ENCODE results near the gene SWAP70.

SWAP70 gene

GRCh38 chr11:9745411-9746211 is 81.7 kb downstream of the SWAP70 start:
- H3K27ac ChIP-seq (ENCODE audit: low read depth, low read length), result no peak overlapping the region
- H3K4me3 ChIP-seq (ENCODE audit: low read depth in 1 of 2, low read length in 2 of 2), result no peak overlapping the region
- H3K9ac ChIP-seq (ENCODE audit: low read depth in 1 of 2, low read length in 2 of 2), result no peak overlapping the region
- no peaks in the 10 kb centered on the region for H3K27me3 ChIP-seq (ENCODE audit: control insufficient read depth in 1 of 2, insufficient read depth in 2 of 2, low read length in 2 of 2)
- peaks cover 3 to 14% of the 10 kb centered on the region in 2 donors for H3K4me1 ChIP-seq (ENCODE audit: control insufficient read depth in 1 of 2, insufficient read depth in 2 of 2, low read length in 2 of 2)
- no peaks in the 10 kb centered on the region for H3K9me3 ChIP-seq (ENCODE audit: control insufficient read depth in 1 of 2, low read length in 2 of 2)
- H3K36me3 ChIP-seq (ENCODE audit: control insufficient read depth in 1 of 2, insufficient read depth in 2 of 2, low read length in 2 of 2), result peaks cover 0 to 9% of the 10 kb centered on the region in 2 donors

- peaks cover 0 to 19% of the 10 kb centered on the region in 2 donors for H3K36me3 ChIP-seq (ENCODE audit: control insufficient read depth in 1 of 2, insufficient read depth in 2 of 2, low read length in 2 of 2)
Measured at GRCh38 chr11:9747229-9747628, 83.4 kb downstream of the SWAP70 start.

GRCh38 chr11:9747828-9748227 is 84.0 kb downstream of the SWAP70 start:
- H3K36me3 ChIP-seq (ENCODE audit: control insufficient read depth in 1 of 2, insufficient read depth in 2 of 2, low read length in 2 of 2), result peaks cover 0 to 20% of the 10 kb centered on the region in 2 donors

More at GRCh38 chr11:9747229-9747628, 83.4 kb downstream of the SWAP70 start:
- H3K9ac ChIP-seq (ENCODE audit: low read depth in 1 of 2, low read length in 2 of 2), result no peak overlapping the region
- H3K4me1 ChIP-seq (ENCODE audit: control insufficient read depth in 1 of 2, insufficient read depth in 2 of 2, low read length in 2 of 2), result peaks cover 3 to 11% of the 10 kb centered on the region in 2 donors
- H3K27me3 ChIP-seq (ENCODE audit: control insufficient read depth in 1 of 2, insufficient read depth in 2 of 2, low read length in 2 of 2), result no peaks in the 10 kb centered on the region
- H3K27ac ChIP-seq (ENCODE audit: low read depth, low read length), result no peak overlapping the region
- no peaks in the 10 kb centered on the region for H3K9me3 ChIP-seq (ENCODE audit: control insufficient read depth in 1 of 2, low read length in 2 of 2)
- no peak overlapping the region for H3K4me3 ChIP-seq (ENCODE audit: low read depth in 1 of 2, low read length in 2 of 2)

GRCh38 chr11:9748361-9748970 is 84.6 kb downstream of the SWAP70 start:
- Histone ChIP-seq H3K9me3 (ENCODE audit: control insufficient read depth in 1 of 2, low read length in 2 of 2) (no peaks in the 10 kb centered on the region), H3K27me3 (ENCODE audit: control insufficient read depth in 1 of 2, insufficient read depth in 2 of 2, low read length in 2 of 2) (no peaks in the 10 kb centered on the region), H3K4me1 (ENCODE audit: control insufficient read depth in 1 of 2, insufficient read depth in 2 of 2, low read length in 2 of 2) (peaks cover 3 to 11% of the 10 kb centered on the region in 2 donors), H3K4me3 (ENCODE audit: low read depth in 1 of 2, low read length in 2 of 2) (no peak overlapping the region), H3K9ac (ENCODE audit: low read depth in 1 of 2, low read length in 2 of 2) (peak overlapping the region in 1 of 2 donors; percentile 40), H3K27ac (ENCODE audit: low read depth, low read length) (no peak overlapping the region), H3K36me3 (ENCODE audit: control insufficient read depth in 1 of 2, insufficient read depth in 2 of 2, low read length in 2 of 2) (peaks cover 0 to 20% of the 10 kb centered on the region in 2 donors)

More at GRCh38 chr11:9747828-9748227, 84.0 kb downstream of the SWAP70 start:
- no peak overlapping the region for H3K4me3 ChIP-seq (ENCODE audit: low read depth in 1 of 2, low read length in 2 of 2)
- no peak overlapping the region for H3K9ac ChIP-seq (ENCODE audit: low read depth in 1 of 2, low read length in 2 of 2)
- no peaks in the 10 kb centered on the region for H3K9me3 ChIP-seq (ENCODE audit: control insufficient read depth in 1 of 2, low read length in 2 of 2)
- peaks cover 3 to 11% of the 10 kb centered on the region in 2 donors for H3K4me1 ChIP-seq (ENCODE audit: control insufficient read depth in 1 of 2, insufficient read depth in 2 of 2, low read length in 2 of 2)
- H3K27ac ChIP-seq (ENCODE audit: low read depth, low read length), result no peak overlapping the region
- H3K27me3 ChIP-seq (ENCODE audit: control insufficient read depth in 1 of 2, insufficient read depth in 2 of 2, low read length in 2 of 2), result no peaks in the 10 kb centered on the region

GRCh38 chr11:9750551-9750950 is 86.7 kb downstream of the SWAP70 start:
- H3K27me3 ChIP-seq (ENCODE audit: control insufficient read depth in 1 of 2, insufficient read depth in 2 of 2, low read length in 2 of 2), result no peaks in the 10 kb centered on the region
- H3K27ac ChIP-seq (ENCODE audit: low read depth, low read length), result no peak overlapping the region
- no peaks in the 10 kb centered on the region for H3K9me3 ChIP-seq (ENCODE audit: control insufficient read depth in 1 of 2, low read length in 2 of 2)
- peaks cover 0 to 20% of the 10 kb centered on the region in 2 donors for H3K36me3 ChIP-seq (ENCODE audit: control insufficient read depth in 1 of 2, insufficient read depth in 2 of 2, low read length in 2 of 2)
- no peak overlapping the region for H3K9ac ChIP-seq (ENCODE audit: low read depth in 1 of 2, low read length in 2 of 2)
- H3K4me1 ChIP-seq (ENCODE audit: control insufficient read depth in 1 of 2, insufficient read depth in 2 of 2, low read length in 2 of 2), result peaks cover 3 to 16% of the 10 kb centered on the region in 2 donors
- no peak overlapping the region for H3K4me3 ChIP-seq (ENCODE audit: low read depth in 1 of 2, low read length in 2 of 2)

- Histone ChIP-seq H3K36me3 (ENCODE audit: control insufficient read depth in 1 of 2, insufficient read depth in 2 of 2, low read length in 2 of 2) (peaks cover 0 to 14% of the 10 kb centered on the region in 2 donors), H3K4me1 (ENCODE audit: control insufficient read depth in 1 of 2, insufficient read depth in 2 of 2, low read length in 2 of 2) (peaks cover 14 to 21% of the 10 kb centered on the region in 2 donors), H3K27me3 (ENCODE audit: control insufficient read depth in 1 of 2, insufficient read depth in 2 of 2, low read length in 2 of 2) (no peaks in the 10 kb centered on the region), H3K4me3 (ENCODE audit: low read depth in 1 of 2, low read length in 2 of 2) (no peak overlapping the region), H3K9ac (ENCODE audit: low read depth in 1 of 2, low read length in 2 of 2) (no peak overlapping the region), H3K27ac (ENCODE audit: low read depth, low read length) (no peak overlapping the region), H3K9me3 (ENCODE audit: control insufficient read depth in 1 of 2, low read length in 2 of 2) (no peaks in the 10 kb centered on the region)
Measured at GRCh38 chr11:9752091-9752490, 88.2 kb downstream of the SWAP70 start.

GRCh38 chr11:9753021-9753420 is 89.1 kb downstream of the SWAP70 start:
- Histone ChIP-seq H3K36me3 (ENCODE audit: control insufficient read depth in 1 of 2, insufficient read depth in 2 of 2, low read length in 2 of 2) (peaks cover 0 to 14% of the 10 kb centered on the region in 2 donors), H3K4me1 (ENCODE audit: control insufficient read depth in 1 of 2, insufficient read depth in 2 of 2, low read length in 2 of 2) (peaks cover 19 to 22% of the 10 kb centered on the region in 2 donors), H3K9ac (ENCODE audit: low read depth in 1 of 2, low read length in 2 of 2) (no peak overlapping the region), H3K4me3 (ENCODE audit: low read depth in 1 of 2, low read length in 2 of 2) (no peak overlapping the region), H3K9me3 (ENCODE audit: control insufficient read depth in 1 of 2, low read length in 2 of 2) (no peaks in the 10 kb centered on the region), H3K27me3 (ENCODE audit: control insufficient read depth in 1 of 2, insufficient read depth in 2 of 2, low read length in 2 of 2) (no peaks in the 10 kb centered on the region), H3K27ac (ENCODE audit: low read depth, low read length) (no peak overlapping the region)

- Histone ChIP-seq H3K36me3 (ENCODE audit: control insufficient read depth in 1 of 2, insufficient read depth in 2 of 2, low read length in 2 of 2) (peaks cover 0 to 14% of the 10 kb centered on the region in 2 donors), H3K9me3 (ENCODE audit: control insufficient read depth in 1 of 2, low read length in 2 of 2) (no peaks in the 10 kb centered on the region), H3K4me3 (ENCODE audit: low read depth in 1 of 2, low read length in 2 of 2) (no peak overlapping the region), H3K27me3 (ENCODE audit: control insufficient read depth in 1 of 2, insufficient read depth in 2 of 2, low read length in 2 of 2) (no peaks in the 10 kb centered on the region), H3K9ac (ENCODE audit: low read depth in 1 of 2, low read length in 2 of 2) (no peak overlapping the region), H3K4me1 (ENCODE audit: control insufficient read depth in 1 of 2, insufficient read depth in 2 of 2, low read length in 2 of 2) (peaks cover 17 to 20% of the 10 kb centered on the region in 2 donors), H3K27ac (ENCODE audit: low read depth, low read length) (no peak overlapping the region)
Measured at GRCh38 chr11:9754010-9754471, 90.2 kb downstream of the SWAP70 start.

- Histone ChIP-seq H3K27me3 (ENCODE audit: control insufficient read depth in 1 of 2, insufficient read depth in 2 of 2, low read length in 2 of 2) (no peaks in the 10 kb centered on the region), H3K4me3 (ENCODE audit: low read depth in 1 of 2, low read length in 2 of 2) (no peak overlapping the region), H3K4me1 (ENCODE audit: control insufficient read depth in 1 of 2, insufficient read depth in 2 of 2, low read length in 2 of 2) (peaks cover 27 to 30% of the 10 kb centered on the region in 2 donors), H3K9ac (ENCODE audit: low read depth in 1 of 2, low read length in 2 of 2) (no peak overlapping the region), H3K9me3 (ENCODE audit: control insufficient read depth in 1 of 2, low read length in 2 of 2) (no peaks in the 10 kb centered on the region), H3K36me3 (ENCODE audit: control insufficient read depth in 1 of 2, insufficient read depth in 2 of 2, low read length in 2 of 2) (peaks cover 0 to 10% of the 10 kb centered on the region in 2 donors), H3K27ac (ENCODE audit: low read depth, low read length) (no peak overlapping the region)
Measured at GRCh38 chr11:9755561-9756185, 91.8 kb downstream of the SWAP70 start.

GRCh38 chr11:9756461-9756860 is 92.6 kb downstream of the SWAP70 start:
- Histone ChIP-seq H3K4me3 (ENCODE audit: low read depth in 1 of 2, low read length in 2 of 2) (no peak overlapping the region), H3K36me3 (ENCODE audit: control insufficient read depth in 1 of 2, insufficient read depth in 2 of 2, low read length in 2 of 2) (peaks cover 0 to 6% of the 10 kb centered on the region in 2 donors), H3K9ac (ENCODE audit: low read depth in 1 of 2, low read length in 2 of 2) (no peak overlapping the region), H3K27me3 (ENCODE audit: control insufficient read depth in 1 of 2, insufficient read depth in 2 of 2, low read length in 2 of 2) (no peaks in the 10 kb centered on the region), H3K9me3 (ENCODE audit: control insufficient read depth in 1 of 2, low read length in 2 of 2) (no peaks in the 10 kb centered on the region), H3K27ac (ENCODE audit: low read depth, low read length) (no peak overlapping the region), H3K4me1 (ENCODE audit: control insufficient read depth in 1 of 2, insufficient read depth in 2 of 2, low read length in 2 of 2) (peaks cover 27 to 30% of the 10 kb centered on the region in 2 donors)

Measured in duodenal mucosa (tissue), 2 donors.